NCI-H1105 (cell line): ENCODE data around the gene SPOCK1.

Experiments
- DNase-seq: peaks from one replicate; lab custom pipeline; 2025; lab: John Stamatoyannopoulos, UW

Gene SPOCK1

GRCh38 chr5:137147346-137147745 lies 351.8 kb downstream of the SPOCK1 start:
- no peak for DNase-seq

GRCh38 chr5:137146402-137146890 lies 352.7 kb downstream of the SPOCK1 start:
- DNase-seq, result no peak

- no peak for DNase-seq
Measured at GRCh38 chr5:137145721-137146120, 353.4 kb downstream of the SPOCK1 start.

- no peak for DNase-seq
Measured at GRCh38 chr5:137144656-137145055, 354.5 kb downstream of the SPOCK1 start.

GRCh38 chr5:137142764-137143605 lies 356.1 kb downstream of the SPOCK1 start:
- no peak for DNase-seq

GRCh38 chr5:137142346-137142745 lies 356.8 kb downstream of the SPOCK1 start:
- DNase-seq, result no peak

- DNase-seq, result no peak
Measured at GRCh38 chr5:137141779-137142178, 357.3 kb downstream of the SPOCK1 start.

GRCh38 chr5:137136991-137137632 lies 362.0 kb downstream of the SPOCK1 start:
- peak; percentile 32 for DNase-seq

- DNase-seq, result no peak
Measured at GRCh38 chr5:137134920-137135532, 364.1 kb downstream of the SPOCK1 start.

GRCh38 chr5:137129886-137130680 lies 369.0 kb downstream of the SPOCK1 start:
- no peak for DNase-seq

- DNase-seq, result no peak
Measured at GRCh38 chr5:137128012-137128411, 371.1 kb downstream of the SPOCK1 start.

- DNase-seq, result no peak
Measured at GRCh38 chr5:137126829-137127228, 372.3 kb downstream of the SPOCK1 start.

GRCh38 chr5:137122558-137122957 lies 376.6 kb downstream of the SPOCK1 start:
- DNase-seq, result no peak

GRCh38 chr5:137122075-137122474 lies 377.1 kb downstream of the SPOCK1 start:
- DNase-seq, result no peak

- no peak for DNase-seq
Measured at GRCh38 chr5:137119321-137119720, 379.8 kb downstream of the SPOCK1 start.

GRCh38 chr5:137118629-137119028 lies 380.5 kb downstream of the SPOCK1 start:
- no peak for DNase-seq

- DNase-seq, result no peak
Measured at GRCh38 chr5:137115152-137115551, 384.0 kb downstream of the SPOCK1 start.

- DNase-seq, result no peak
Measured at GRCh38 chr5:137114529-137114928, 384.6 kb downstream of the SPOCK1 start.

GRCh38 chr5:137113939-137114338 lies 385.2 kb downstream of the SPOCK1 start:
- DNase-seq, result no peak

GRCh38 chr5:137113161-137113560 lies 386.0 kb downstream of the SPOCK1 start:
- DNase-seq, result no peak

- peak; percentile 29 for DNase-seq
Measured at GRCh38 chr5:137105351-137106035, 393.6 kb downstream of the SPOCK1 start.
